ENCODE data around the gene FEZ2.

FEZ2 gene

GRCh38 chr2:36567711-36568408, 30.1 kb downstream of the FEZ2 start:
- in situ Hi-C loops (cut with HindIII; ENCODE audit: low sequenced_read_pairs) = no loop called here
- TF ChIP-seq CTCF (IDR thresholded peaks at IDR 0.05; ENCODE audit: low read depth, low read length, missing control alignments) = no peak
- no peak overlapping the region for H3K4me3 ChIP-seq (ENCODE audit: low read depth, low read length)
- no peak for DNase-seq (ENCODE audit: low read depth)

- TF ChIP-seq CTCF (IDR thresholded peaks at IDR 0.05; ENCODE audit: low read depth, low read length, missing control alignments) = no peak
- in situ Hi-C loops (cut with HindIII; ENCODE audit: low sequenced_read_pairs) = no loop called here
- no peak for DNase-seq (ENCODE audit: low read depth)
- H3K4me3 ChIP-seq (ENCODE audit: low read depth, low read length) = no peak overlapping the region
Observed at GRCh38 chr2:36566887-36567286, 31.1 kb downstream of the FEZ2 start.

GRCh38 chr2:36565712-36566111, 32.3 kb downstream of the FEZ2 start:
- TF ChIP-seq CTCF (IDR thresholded peaks at IDR 0.05; ENCODE audit: low read depth, low read length, missing control alignments) = no peak
- in situ Hi-C loops (cut with HindIII; ENCODE audit: low sequenced_read_pairs) = no loop called here
- DNase-seq (ENCODE audit: low read depth) = no peak
- H3K4me3 ChIP-seq (ENCODE audit: low read depth, low read length) = no peak overlapping the region

DNA sequence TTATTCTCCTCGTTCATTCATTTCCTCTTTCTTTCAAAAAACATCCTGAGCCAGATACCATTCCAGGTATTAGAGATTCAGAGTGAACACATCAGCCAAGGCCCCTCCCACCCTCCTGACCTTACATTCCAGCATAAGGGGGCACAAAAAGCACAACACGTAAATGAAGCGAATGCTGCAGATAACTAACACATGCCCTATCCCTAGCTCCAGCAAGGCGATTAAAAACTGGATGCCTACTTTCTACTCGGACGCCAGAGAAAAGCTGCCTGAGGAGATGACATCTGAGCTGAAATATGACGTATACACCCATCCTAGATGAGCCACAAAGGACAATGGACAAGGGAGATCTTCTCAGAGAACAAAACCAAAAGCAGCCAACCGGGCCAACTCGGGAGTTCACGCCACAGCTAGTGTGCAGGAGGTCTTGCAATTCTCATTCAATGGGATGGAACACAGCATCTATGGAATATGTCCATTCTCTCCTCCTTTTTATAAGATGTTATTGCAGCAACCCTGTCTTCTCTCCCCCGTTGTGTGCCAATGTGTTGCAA, 33.5 kb downstream of the FEZ2 start:
- H3K4me3 ChIP-seq (ENCODE audit: low read depth, low read length) = no peak overlapping the region
- no peak for DNase-seq (ENCODE audit: low read depth)
- TF ChIP-seq CTCF (IDR thresholded peaks at IDR 0.05; ENCODE audit: low read depth, low read length, missing control alignments) = no peak
- in situ Hi-C loops (cut with HindIII; ENCODE audit: low sequenced_read_pairs) = no loop called here

- in situ Hi-C loops (cut with HindIII; ENCODE audit: low sequenced_read_pairs) = no loop called here
- DNase-seq (ENCODE audit: low read depth) = no peak
- no peak for TF ChIP-seq CTCF (IDR thresholded peaks at IDR 0.05; ENCODE audit: low read depth, low read length, missing control alignments)
- no peak overlapping the region for H3K4me3 ChIP-seq (ENCODE audit: low read depth, low read length)
Observed at GRCh38 chr2:36562973-36563532, 34.9 kb downstream of the FEZ2 start.

GRCh38 chr2:36562240-36562639, 35.7 kb downstream of the FEZ2 start:
- H3K4me3 ChIP-seq (ENCODE audit: low read depth, low read length) = no peak overlapping the region
- no peak for TF ChIP-seq CTCF (IDR thresholded peaks at IDR 0.05; ENCODE audit: low read depth, low read length, missing control alignments)
- DNase-seq (ENCODE audit: low read depth) = no peak
- in situ Hi-C loops (cut with HindIII; ENCODE audit: low sequenced_read_pairs) = no loop called here

Measured in astrocyte of the cerebellum (primary cell).